PC-9 (cell line): ENCODE results near the gene DPP10. TPM values are rescaled to one million over a fixed set of nuclear protein-coding genes. Genes with fewer than 3 reads are reported as not detected.

Experiments used
- BruUV-seq: library from RNA; stranded (reverse); fragments of 400-500 nt; replicated peaks from 2 replicates; lab custom pipeline; 2021; lab: Mats Ljungman, UMichigan
- CTCF ChIA-PET: fragments of 300-600 bp; sonication (Branson Sonifier 250); formaldehyde crosslinking; loops from one replicate; lab custom pipeline; 2022; ENCODE audit warnings: antibody characterized with exemption; lab: Charles Lee
- POLR2A ChIA-PET: fragments of 300-600 bp; sonication (Branson Sonifier 250); formaldehyde crosslinking; loops from one replicate; lab custom pipeline; 2022; ENCODE audit warnings: antibody characterized with exemption; ENCODE audit not compliant: unreplicated experiment; lab: Charles Lee
- DNase-seq, 2 experiments: peaks; one replicate each; pipeline versions ENCODE4 v3.0.0 to v3.0.0-alpha.2; 2015 to 2022; ENCODE audit warnings: mixed read lengths in 1 of 2
- H2AFZ ChIP-seq: fragments of 200-600 bp; sonication (generic); 2 replicates; pipeline ENCODE4 v1.8.1; 2017; ENCODE audit warnings: antibody characterized with exemption
- H3F3A ChIP-seq: fragments of 200-600 bp; sonication (generic); 2 replicates; pipeline ENCODE4 v1.8.1; 2017; ENCODE audit warnings: antibody characterized with exemption, mild to moderate bottlenecking, low read depth; ENCODE audit not compliant: insufficient read depth
- H3K27ac ChIP-seq: fragments of 200-600 bp; sonication (generic); 2 replicates; pipeline ENCODE4 v1.6.1; 2016; ENCODE audit warnings: mixed run types
- H3K27me3 ChIP-seq: fragments of 200-600 bp; sonication (generic); 2 replicates; pipeline ENCODE4 v1.6.1; 2016; ENCODE audit warnings: low read depth, mixed run types; ENCODE audit not compliant: insufficient read depth
- H3K36me3 ChIP-seq: fragments of 200-600 bp; sonication (generic); 2 replicates; pipeline ENCODE4 v1.6.1; 2016; ENCODE audit warnings: low read depth, mixed run types
- H3K4me1 ChIP-seq: fragments of 200-600 bp; sonication (generic); replicated peaks from 2 replicates; pipeline ENCODE4 v1.6.1; 2016; ENCODE audit warnings: mixed run types; ENCODE audit not compliant: insufficient read depth
- H3K4me2 ChIP-seq: fragments of 200-600 bp; sonication (generic); 2 replicates; pipeline ENCODE4 v1.6.1; 2017; ENCODE audit warnings: mixed run types
- H3K4me3 ChIP-seq: fragments of 200-600 bp; sonication (generic); 2 replicates; pipeline ENCODE4 v1.6.1; 2016; ENCODE audit warnings: mixed run types
- H3K79me2 ChIP-seq: fragments of 200-600 bp; sonication (generic); 2 replicates; pipeline ENCODE4 v1.6.1; 2017; ENCODE audit warnings: low read depth, mixed run types
- H3K9me2 ChIP-seq: fragments of 200-600 bp; sonication (generic); 2 replicates; pipeline ENCODE4 v1.8.1; 2017; ENCODE audit warnings: mild to moderate bottlenecking; ENCODE audit not compliant: insufficient read depth
- H3K9me3 ChIP-seq: fragments of 200-600 bp; sonication (generic); 2 replicates; pipeline ENCODE4 v1.8.1; 2016; ENCODE audit warnings: low read depth; ENCODE audit not compliant: insufficient read depth
- H4K20me1 ChIP-seq: fragments of 200-600 bp; sonication (generic); 2 replicates; pipeline ENCODE4 v1.8.1; 2017; ENCODE audit not compliant: insufficient read depth
- CTCF ChIP-seq: fragments of 200-600 bp; sonication (generic); conservative IDR thresholded peaks from 2 replicates; pipeline ENCODE4 v1.6.1; 2017; ENCODE audit warnings: mixed run types, antibody characterized with exemption, mild to moderate bottlenecking, moderate library complexity
- EZH2 ChIP-seq: fragments of 200-600 bp; sonication (generic); IDR thresholded peaks from 2 replicates; pipeline ENCODE4 v1.8.0; 2017; ENCODE audit warnings: antibody characterized with exemption, low read depth
- intact Hi-C: fragments of 100-400 bp; cut with micrococcal nuclease; formaldehyde crosslinking; loops from one replicate; pipeline ENCODE4 v1.10.0; 2022; ENCODE audit not compliant: unreplicated experiment
- total RNA-seq: library from RNA; stranded (reverse); gene quantifications from 2 replicates; pipeline ENCODE4 v1.2.3, GENCODE V29; 2021

Gene DPP10
- total RNA-seq, 1 experiment from 2014 or later: not detected

GRCh38 chr2:115183144-115183543, 740.7 kb downstream of the DPP10 start:
- H3K79me2 ChIP-seq: no peaks in the 10 kb centered on the region
- H3K27me3 ChIP-seq: peaks cover 10% of the 10 kb centered on the region
- no peak for DNase-seq
- ChIA-PET CTCF (no interaction called here), POLR2A (no interaction called here)
- no peaks in the 10 kb centered on the region for H3F3A ChIP-seq
- H3K4me2 ChIP-seq: no peak overlapping the region
- no peak overlapping the region for H2AFZ ChIP-seq
- H3K4me3 ChIP-seq: no peak overlapping the region
- H3K36me3 ChIP-seq: no peaks in the 10 kb centered on the region
- H3K9me3 ChIP-seq: no peaks in the 10 kb centered on the region
- BruUV-seq: no TSS peak
- H3K27ac ChIP-seq: no peak overlapping the region
- TF ChIP-seq EZH2 (no peak), CTCF (no peak)
- 0 out of 2 replicates have a peak, but pooled peaks cover 4% of the 10 kb centered on the region for H4K20me1 ChIP-seq
- H3K4me1 ChIP-seq: no peaks in the 10 kb centered on the region
- no peaks in the 10 kb centered on the region for H3K9me2 ChIP-seq
- intact Hi-C loops: no loop called here

GRCh38 chr2:115190459-115190858, 748.0 kb downstream of the DPP10 start:
- intact Hi-C loops: no loop called here

GRCh38 chr2:115194623-115195022, 752.2 kb downstream of the DPP10 start:
- intact Hi-C loops: no loop called here
- POLR2A ChIA-PET: no interaction called here
- BruUV-seq: no TSS peak

More at GRCh38 chr2:115190459-115190858, 748.0 kb downstream of the DPP10 start:
- Histone ChIP-seq H3K9me2 (no peaks in the 10 kb centered on the region), H2AFZ (no peak overlapping the region), H3K27ac (no peak overlapping the region), H3F3A (no peaks in the 10 kb centered on the region), H3K4me1 (no peaks in the 10 kb centered on the region), H4K20me1 (no peaks in the 10 kb centered on the region), H3K9me3 (no peaks in the 10 kb centered on the region), H3K4me2 (no peak overlapping the region), H3K36me3 (no peaks in the 10 kb centered on the region), H3K79me2 (no peaks in the 10 kb centered on the region), H3K4me3 (no peak overlapping the region), H3K27me3 (peaks cover 51% of the 10 kb centered on the region)
- no TSS peak for BruUV-seq
- no peak for DNase-seq
- ChIA-PET POLR2A (no interaction called here), CTCF (no interaction called here)
- TF ChIP-seq EZH2: no peak
- TF ChIP-seq CTCF: no peak

More at GRCh38 chr2:115194623-115195022, 752.2 kb downstream of the DPP10 start:
- CTCF ChIA-PET: no interaction called here
- Histone ChIP-seq H3K4me3 (no peak overlapping the region), H3K36me3 (no peaks in the 10 kb centered on the region), H3K9me3 (no peaks in the 10 kb centered on the region), H2AFZ (no peak overlapping the region), H3K27me3 (peaks cover 32% of the 10 kb centered on the region; the same call in 1 of the 2 replicates), H3K27ac (no peak overlapping the region), H3K4me2 (no peak overlapping the region), H3K79me2 (no peaks in the 10 kb centered on the region), H3K9me2 (no peaks in the 10 kb centered on the region), H3F3A (no peaks in the 10 kb centered on the region), H4K20me1 (no peaks in the 10 kb centered on the region), H3K4me1 (no peaks in the 10 kb centered on the region)
- TF ChIP-seq CTCF (no peak), EZH2 (no peak)
- no peak for DNase-seq
